ENCODE measurements around the gene SHC4.

The SHC4 gene

GRCh38 chr15:48785712-48786111, 178.0 kb downstream of the SHC4 start:
- DNase-seq, result no peak

GRCh38 chr15:48785195-48785594, 178.5 kb downstream of the SHC4 start:
- DNase-seq, result no peak

GRCh38 chr15:48784756-48785155, 179.0 kb downstream of the SHC4 start:
- DNase-seq, result no peak

GRCh38 chr15:48782911-48783310, 180.8 kb downstream of the SHC4 start:
- no peak for DNase-seq

- DNase-seq, result no peak
Measured at GRCh38 chr15:48781481-48782081, 182.1 kb downstream of the SHC4 start.

GRCh38 chr15:48781017-48781416, 182.7 kb downstream of the SHC4 start:
- no peak for DNase-seq

GRCh38 chr15:48778331-48778730, 185.4 kb downstream of the SHC4 start:
- no peak for DNase-seq

- DNase-seq, result no peak
Measured at GRCh38 chr15:48777645-48778330, 185.9 kb downstream of the SHC4 start.

- DNase-seq, result no peak
Measured at GRCh38 chr15:48775546-48775945, 188.2 kb downstream of the SHC4 start.

GRCh38 chr15:48774484-48774883, 189.2 kb downstream of the SHC4 start:
- DNase-seq, result no peak
